Bronchial epithelial cell (primary cell): ENCODE results near the gene NDUFB7. TPM values are rescaled to one million over a fixed set of nuclear protein-coding genes. Genes with fewer than 3 reads are reported as not detected.
"Not testable (repeated sequence)": the region's sequence is repeated elsewhere in the genome, so short reads cannot be mapped to it uniquely, and the experiment has no call there.

Source experiments
- DNase-seq: peaks from one replicate; pipeline ENCODE4 v3.0.0-alpha.2; 2010; ENCODE audit warnings: low read depth
- FAIRE-seq: peaks from 2 replicates; lab custom pipeline; 2011; peaks lifted over from hg19 to GRCh38; lab: Jason Lieb, UNC
- H3K27me3 ChIP-seq: 2 replicates; pipeline ENCODE4 v1.5.1; 2011; ENCODE audit warnings: low read length; ENCODE audit not compliant: control insufficient read depth, insufficient read depth
- H3K36me3 ChIP-seq: 2 replicates; pipeline ENCODE4 v1.5.1; 2011; ENCODE audit warnings: low read length; ENCODE audit not compliant: control insufficient read depth, insufficient read depth
- H3K4me3 ChIP-seq: 2 replicates; pipeline ENCODE4 v1.5.1; 2011; ENCODE audit warnings: mild to moderate bottlenecking, low read depth, low read length, control low read depth
- CTCF ChIP-seq: IDR thresholded peaks from 2 replicates; pipeline ENCODE4 v1.5.1; 2011; ENCODE audit warnings: mild to moderate bottlenecking, moderate library complexity, low read length, control low read depth, inconsistent platforms; ENCODE audit not compliant: insufficient read depth, severe bottlenecking
- total RNA-seq: library from RNA; depleted of rRNA; stranded (reverse); fragments of >200 nt; gene quantifications from 2 replicates; pipeline ENCODE4 v1.2.1, GENCODE V29; 2014

NDUFB7 gene
- 192 and 347 TPM in 2 replicates for total RNA-seq

- peak; percentile 89 for TF ChIP-seq CTCF
- FAIRE-seq (no peak), DNase-seq (peak; percentile 88)
- peak within 1 kb of the TSS; percentile 86 for H3K4me3 ChIP-seq
- peaks cover 1% of the 10 kb centered on the region for H3K36me3 ChIP-seq
- H3K27me3 ChIP-seq, result no peaks in the 10 kb centered on the region
These were observed at the start of gene NDUFB7 for GRCh38 chr19:14571695-14572490. NDUFB7 (minus strand) TSS chr19:14572066; CDS start chr19:14572000, 66 bp downstream.

GRCh38 chr19:14619404-14619803, 47.5 kb upstream of the NDUFB7 start:
- no peak for TF ChIP-seq CTCF
- no peaks in the 10 kb centered on the region for H3K27me3 ChIP-seq
- DNase-seq, result no peak
- H3K36me3 ChIP-seq, result no peaks in the 10 kb centered on the region
- no peak overlapping the region for H3K4me3 ChIP-seq
- no peak for FAIRE-seq

- FAIRE-seq (no peak), DNase-seq (no peak)
- no peaks in the 10 kb centered on the region for H3K27me3 ChIP-seq
- no peak for TF ChIP-seq CTCF
- no peaks in the 10 kb centered on the region for H3K36me3 ChIP-seq
- no peak overlapping the region for H3K4me3 ChIP-seq
These were observed 44.5 kb upstream of the NDUFB7 start for GRCh38 chr19:14616407-14616806.

- TF ChIP-seq CTCF, result no peak
- FAIRE-seq, result no peak
- Histone ChIP-seq H3K36me3 (no peaks in the 10 kb centered on the region), H3K27me3 (no peaks in the 10 kb centered on the region), H3K4me3 (no peak overlapping the region)
- no peak for DNase-seq
These were observed 43.8 kb upstream of the NDUFB7 start for GRCh38 chr19:14615623-14616022.

GRCh38 chr19:14614099-14614412, 42.2 kb upstream of the NDUFB7 start:
- H3K27me3 ChIP-seq, result no peaks in the 10 kb centered on the region
- no peak for DNase-seq
- no peak overlapping the region for H3K4me3 ChIP-seq
- no peak for TF ChIP-seq CTCF
- FAIRE-seq, result no peak
- no peaks in the 10 kb centered on the region for H3K36me3 ChIP-seq

GRCh38 chr19:14613399-14614098, 41.7 kb upstream of the NDUFB7 start:
- not testable (repeated sequence) for H3K27me3 ChIP-seq, DNase-seq, H3K4me3 ChIP-seq, H3K36me3 ChIP-seq, FAIRE-seq
